Measurements from ENCODE around the gene ADCY9.
"Not testable (repeated sequence)": the region's sequence is repeated elsewhere in the genome, so short reads cannot be mapped to it uniquely, and the experiment has no call there.

The ADCY9 gene

DNA sequence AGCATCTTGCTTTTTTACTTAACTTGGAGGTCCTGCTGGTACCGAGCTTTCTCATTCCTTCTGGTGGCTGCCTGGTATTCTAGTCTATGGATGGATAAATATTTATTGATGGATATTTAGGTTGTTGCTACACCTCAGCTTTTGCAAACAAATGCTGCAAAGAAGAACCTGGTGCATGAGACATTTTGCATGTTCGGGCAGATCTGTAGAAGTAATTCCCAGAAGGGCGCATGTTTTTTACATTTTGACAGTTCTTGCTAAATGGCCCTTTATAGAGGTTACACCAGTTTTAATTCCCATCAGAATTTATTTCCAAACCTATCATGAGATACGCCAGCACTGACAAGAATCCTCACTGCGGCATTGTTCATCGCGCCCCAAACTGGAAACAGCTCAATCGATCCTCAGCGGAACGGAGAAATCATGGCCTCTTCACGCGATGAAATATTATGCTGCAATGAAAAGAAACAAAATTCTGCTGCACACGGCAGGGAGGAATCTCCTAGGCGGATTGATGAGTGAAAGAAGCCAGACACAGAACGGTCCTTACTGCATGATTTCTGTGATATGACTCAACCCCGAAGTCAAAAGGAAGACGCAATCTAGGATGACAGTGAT, 167.8 kb downstream of the ADCY9 start:
- no peak for DNase-seq
- in situ Hi-C loops (cut with MboI; ENCODE audit: low pct_unique_long_range_greater_than_20kb, low sequenced_read_pairs) = no loop called here

- in situ Hi-C loops (cut with MboI; ENCODE audit: low pct_unique_long_range_greater_than_20kb, low sequenced_read_pairs) = no loop called here
- no peak for DNase-seq
Measured at GRCh38 chr16:3946604-3947180, 169.6 kb downstream of the ADCY9 start.

DNA sequence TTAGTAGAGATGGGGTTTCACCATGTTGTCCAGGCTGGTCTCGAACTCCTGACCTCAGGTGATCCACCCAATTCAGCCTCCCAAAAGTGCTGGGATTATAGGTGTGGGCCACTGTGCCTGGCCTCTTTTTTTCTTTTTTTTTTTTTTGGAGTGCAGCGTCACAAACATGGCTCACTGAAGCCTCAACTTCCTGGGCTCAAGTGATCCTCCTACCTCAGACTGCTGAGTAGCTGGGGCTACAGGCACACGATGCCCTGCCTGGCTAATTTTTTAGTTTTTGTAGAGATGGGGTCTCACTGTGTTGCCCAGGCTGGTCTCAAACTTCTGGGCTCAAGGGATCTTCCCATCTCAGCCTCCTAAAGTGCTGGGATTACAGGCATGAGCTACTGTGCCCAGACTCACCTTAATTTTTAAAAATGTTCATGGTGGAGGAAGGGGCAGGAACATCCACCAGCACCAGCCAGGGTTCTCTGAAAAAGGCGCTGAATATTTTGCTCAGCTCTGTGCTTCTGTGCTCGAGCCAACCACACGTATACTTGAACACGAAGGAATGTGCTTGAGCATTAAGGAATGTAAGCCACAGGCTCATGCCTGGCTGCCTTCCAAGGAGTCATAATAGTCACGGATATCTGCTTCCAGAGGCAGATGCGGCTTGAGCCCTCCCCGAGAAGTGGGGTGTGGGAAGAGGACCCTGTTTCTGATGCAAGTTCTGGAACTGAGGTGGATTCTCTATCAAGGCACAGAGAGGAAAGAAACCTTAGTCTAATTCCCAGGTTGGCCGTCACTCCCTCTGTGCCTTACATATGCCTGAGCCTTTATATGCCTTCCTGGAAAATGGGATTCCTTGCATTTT, 170.3 kb downstream of the ADCY9 start:
- in situ Hi-C loops (cut with MboI; ENCODE audit: low pct_unique_long_range_greater_than_20kb, low sequenced_read_pairs) = no loop called here
- DNase-seq = no peak

DNA sequence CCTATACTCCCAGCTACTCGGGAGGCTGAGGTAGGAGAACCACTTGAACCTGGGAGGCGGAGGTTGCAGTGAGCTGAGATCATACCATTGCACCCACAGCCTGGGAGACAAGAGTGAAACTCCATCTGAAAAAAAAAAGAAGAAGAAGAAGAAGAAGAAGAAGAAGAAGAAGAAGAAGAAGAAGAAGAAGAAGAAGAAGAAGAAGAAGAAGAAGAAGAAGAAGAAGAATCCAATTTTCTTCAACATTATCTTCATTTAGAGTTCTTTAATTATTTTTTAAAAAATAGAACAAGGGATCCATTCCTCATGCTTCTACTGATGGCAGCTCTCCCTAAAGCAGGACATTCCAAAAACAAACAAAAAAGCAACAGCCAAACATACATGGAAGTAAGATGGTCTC, 171.8 kb downstream of the ADCY9 start:
- DNase-seq; in situ Hi-C loops (cut with MboI; ENCODE audit: low pct_unique_long_range_greater_than_20kb, low sequenced_read_pairs): not testable (repeated sequence)

DNA sequence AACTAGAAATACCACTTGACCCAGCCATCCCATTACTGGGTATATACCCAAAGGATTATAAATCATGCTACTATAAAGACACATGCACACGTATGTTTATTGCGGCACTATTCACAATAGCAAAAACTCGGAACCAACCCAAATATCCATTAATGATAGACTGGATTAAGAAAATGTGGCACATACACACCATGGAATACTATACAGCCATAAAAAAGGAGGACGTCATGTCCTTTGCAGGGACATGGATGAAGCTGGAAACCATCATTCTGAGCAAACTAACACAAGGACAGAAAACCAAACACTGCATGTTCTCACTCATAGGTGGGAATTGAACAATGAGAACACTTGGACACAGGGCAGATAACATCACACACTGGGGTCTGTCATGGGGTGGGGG, 174.1 kb downstream of the ADCY9 start:
- in situ Hi-C loops (cut with MboI; ENCODE audit: low pct_unique_long_range_greater_than_20kb, low sequenced_read_pairs); DNase-seq: not testable (repeated sequence)

DNA sequence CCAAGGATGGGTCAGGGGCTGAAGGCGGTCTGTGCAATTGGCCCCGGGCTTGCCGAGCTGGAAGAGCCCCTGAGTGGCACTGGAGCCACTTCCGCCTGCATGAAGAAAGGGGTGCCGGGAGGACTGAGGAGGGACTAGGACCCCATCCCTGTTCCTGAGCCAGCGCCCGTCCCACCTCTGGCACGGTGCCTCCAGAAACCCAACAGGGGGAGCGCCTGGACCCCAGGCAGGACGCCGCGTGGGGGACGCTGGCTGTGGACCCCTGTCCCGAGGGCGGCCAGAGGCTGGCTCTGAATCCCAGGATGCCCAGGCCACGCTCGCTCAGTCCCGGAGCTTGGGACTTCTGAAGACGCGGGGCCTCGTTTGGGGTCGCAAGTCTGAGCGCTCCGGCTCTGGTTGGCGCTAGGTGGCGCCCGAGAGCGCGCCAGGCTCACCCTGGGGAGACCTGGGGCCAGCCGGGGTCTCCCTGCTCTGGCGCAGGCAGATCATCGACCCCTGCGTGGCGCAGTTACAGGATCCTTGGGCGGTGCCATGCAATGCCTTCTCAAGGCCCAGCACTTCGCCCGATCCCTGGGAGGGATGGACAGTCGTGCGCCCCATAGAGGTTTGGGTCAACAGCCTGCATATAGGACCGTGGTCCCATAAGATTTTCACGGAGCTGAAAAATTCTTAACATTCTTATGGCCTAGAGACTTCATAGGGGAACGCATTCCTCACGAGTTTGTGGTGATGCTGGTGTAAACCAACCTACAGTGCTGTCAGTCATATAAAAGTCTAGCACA, 177.2 kb downstream of the ADCY9 start:
- DNase-seq = peak; percentile 72
- in situ Hi-C loops (cut with MboI; ENCODE audit: low pct_unique_long_range_greater_than_20kb, low sequenced_read_pairs) = no loop called here

- no peak for DNase-seq
- in situ Hi-C loops (cut with MboI; ENCODE audit: low pct_unique_long_range_greater_than_20kb, low sequenced_read_pairs) = no loop called here
Measured at GRCh38 chr16:3938471-3938842, 177.8 kb downstream of the ADCY9 start.

GRCh38 chr16:3937066-3937875, 179.0 kb downstream of the ADCY9 start:
- in situ Hi-C loops (cut with MboI; ENCODE audit: low pct_unique_long_range_greater_than_20kb, low sequenced_read_pairs) = no loop called here
- DNase-seq = no peak

GRCh38 chr16:3935921-3936320, 180.3 kb downstream of the ADCY9 start:
- in situ Hi-C loops (cut with MboI; ENCODE audit: low pct_unique_long_range_greater_than_20kb, low sequenced_read_pairs) = no loop called here
- DNase-seq = no peak

- no peak for DNase-seq
- in situ Hi-C loops (cut with MboI; ENCODE audit: low pct_unique_long_range_greater_than_20kb, low sequenced_read_pairs) = no loop called here
Measured at GRCh38 chr16:3934491-3935181, 181.6 kb downstream of the ADCY9 start.

GRCh38 chr16:3927147-3927546, 189.1 kb downstream of the ADCY9 start:
- DNase-seq; in situ Hi-C loops (cut with MboI; ENCODE audit: low pct_unique_long_range_greater_than_20kb, low sequenced_read_pairs): not testable (repeated sequence)

DNA sequence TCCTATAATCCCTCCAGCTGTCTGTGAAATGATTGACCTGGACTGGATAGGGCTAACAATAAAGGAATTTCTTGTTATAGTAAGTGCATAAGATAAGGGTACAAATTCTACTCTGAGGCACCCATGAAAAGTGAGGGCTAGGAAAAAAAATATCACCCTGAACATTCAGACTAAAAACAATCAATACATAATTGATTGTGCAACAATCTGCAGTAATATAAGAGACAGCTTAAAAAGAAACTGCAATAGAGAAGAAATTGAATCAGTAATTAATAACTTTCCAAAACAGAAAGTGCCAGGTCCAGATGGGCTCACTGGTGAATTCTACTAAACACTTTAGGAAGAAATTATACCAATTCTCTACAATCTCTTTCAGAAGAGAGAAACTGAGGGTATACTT, 191.5 kb downstream of the ADCY9 start:
- in situ Hi-C loops (cut with MboI; ENCODE audit: low pct_unique_long_range_greater_than_20kb, low sequenced_read_pairs) = no loop called here
- no peak for DNase-seq

DNA sequence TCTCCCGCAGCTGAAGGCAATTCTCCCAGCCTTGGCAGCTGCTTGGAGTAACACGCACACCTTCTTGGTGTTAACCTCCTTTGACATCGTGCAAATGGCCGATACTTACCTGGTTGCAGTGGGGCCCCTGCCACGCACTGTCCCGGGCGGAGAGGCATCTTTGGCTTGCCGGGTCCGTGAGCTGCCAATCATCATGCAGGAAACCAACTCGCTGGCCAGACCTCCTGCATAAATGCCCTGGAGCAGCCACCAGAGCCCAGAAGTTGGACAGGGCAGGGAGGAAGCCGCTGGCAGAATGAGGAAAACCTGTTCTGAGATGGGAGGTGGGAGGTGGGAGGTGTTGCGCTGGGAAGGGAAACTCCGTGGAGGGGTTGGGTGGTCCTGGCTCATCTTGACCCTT, 194.0 kb downstream of the ADCY9 start:
- no peak for DNase-seq
- in situ Hi-C loops (cut with MboI; ENCODE audit: low pct_unique_long_range_greater_than_20kb, low sequenced_read_pairs) = no loop called here

GRCh38 chr16:3920206-3920605, 196.0 kb downstream of the ADCY9 start:
- in situ Hi-C loops (cut with MboI; ENCODE audit: low pct_unique_long_range_greater_than_20kb, low sequenced_read_pairs) = no loop called here
- no peak for DNase-seq

DNA sequence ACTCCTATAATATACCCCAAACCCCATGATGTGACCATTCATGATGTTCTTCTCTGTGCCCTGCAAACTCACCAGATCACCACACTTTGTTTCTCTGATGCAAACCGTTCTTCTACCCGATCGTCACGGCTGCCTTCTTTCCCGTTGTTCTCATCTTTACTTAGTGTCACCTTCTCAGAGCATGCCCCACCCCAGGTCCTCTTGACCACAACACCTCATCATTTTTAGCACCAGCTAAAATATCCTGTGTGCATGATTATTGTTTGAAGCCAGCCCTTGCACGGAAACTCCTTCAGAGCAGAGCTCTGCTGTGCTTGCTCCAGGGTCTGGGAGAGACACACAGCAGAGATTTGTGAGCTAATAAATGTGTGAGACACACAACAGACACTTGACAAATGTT, 196.8 kb downstream of the ADCY9 start:
- in situ Hi-C loops (cut with MboI; ENCODE audit: low pct_unique_long_range_greater_than_20kb, low sequenced_read_pairs) = no loop called here
- DNase-seq = no peak

DNA sequence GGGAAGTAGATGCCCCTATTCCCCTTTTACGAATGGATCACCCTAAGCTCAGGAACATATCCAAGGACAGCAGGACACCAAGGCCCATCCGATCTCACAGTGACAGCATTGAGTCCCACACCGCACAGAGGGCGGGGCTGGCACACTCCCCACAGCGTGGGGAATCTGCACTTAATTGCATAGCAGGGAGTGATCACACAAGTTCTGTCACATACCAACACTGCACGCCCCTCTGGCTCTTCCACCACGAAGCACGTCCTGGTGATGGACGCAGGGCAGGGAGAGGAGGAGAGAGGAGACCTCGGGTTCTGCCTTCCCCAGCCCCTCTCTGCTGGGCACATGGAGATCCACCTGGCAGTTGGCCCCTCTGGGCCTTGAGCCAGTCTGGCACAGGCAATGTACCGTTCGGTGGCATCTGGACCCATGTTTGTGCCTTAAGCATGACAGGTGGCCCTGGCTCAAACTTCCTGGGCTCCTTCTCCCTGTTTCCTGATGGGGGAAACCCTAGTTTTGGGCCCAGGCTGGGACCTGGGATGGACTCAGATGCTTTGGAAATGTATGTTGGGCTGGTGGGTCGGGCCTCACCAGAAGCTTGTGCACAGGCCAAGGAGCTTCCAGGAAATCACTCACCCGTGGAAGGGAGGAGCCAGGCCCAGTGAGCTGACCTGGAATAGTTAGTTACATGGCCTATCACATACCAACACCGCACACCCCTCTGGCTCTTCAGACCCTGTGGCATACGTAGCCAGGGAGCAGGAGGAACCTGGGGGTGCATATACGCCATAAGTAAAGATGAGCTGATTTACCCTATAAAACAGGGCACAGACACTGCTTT, 200.6 kb downstream of the ADCY9 start:
- DNase-seq = no peak
- in situ Hi-C loops (cut with MboI; ENCODE audit: low pct_unique_long_range_greater_than_20kb, low sequenced_read_pairs) = no loop called here

DNA sequence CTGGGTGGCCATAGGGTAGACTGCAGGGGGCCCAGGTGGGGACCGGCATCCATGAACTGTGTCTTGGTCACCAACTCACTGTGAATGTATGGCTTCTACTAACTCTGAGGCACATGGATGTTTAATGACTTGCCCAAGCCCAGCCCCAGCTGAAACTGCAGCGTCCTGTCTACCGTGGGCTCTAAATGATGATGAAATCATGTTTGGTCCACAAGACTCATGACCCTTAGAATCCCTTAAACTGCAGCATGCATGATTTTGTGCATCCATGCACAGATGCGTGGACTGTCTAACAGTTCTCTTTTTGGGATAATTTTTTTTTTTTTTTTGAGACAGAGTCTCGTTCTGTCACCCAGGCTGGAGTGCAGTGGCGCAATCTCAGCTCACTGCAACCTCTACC, 203.3 kb downstream of the ADCY9 start:
- no peak for DNase-seq
- in situ Hi-C loops (cut with MboI; ENCODE audit: low pct_unique_long_range_greater_than_20kb, low sequenced_read_pairs) = no loop called here
